Measurements from ENCODE around the gene PEF1. TPM values are rescaled to one million over a fixed set of nuclear protein-coding genes. Genes with fewer than 3 reads are reported as not detected.

The PEF1 gene
- total RNA-seq, 1 experiment from 2014 or later, result 56.3 TPM

DNA sequence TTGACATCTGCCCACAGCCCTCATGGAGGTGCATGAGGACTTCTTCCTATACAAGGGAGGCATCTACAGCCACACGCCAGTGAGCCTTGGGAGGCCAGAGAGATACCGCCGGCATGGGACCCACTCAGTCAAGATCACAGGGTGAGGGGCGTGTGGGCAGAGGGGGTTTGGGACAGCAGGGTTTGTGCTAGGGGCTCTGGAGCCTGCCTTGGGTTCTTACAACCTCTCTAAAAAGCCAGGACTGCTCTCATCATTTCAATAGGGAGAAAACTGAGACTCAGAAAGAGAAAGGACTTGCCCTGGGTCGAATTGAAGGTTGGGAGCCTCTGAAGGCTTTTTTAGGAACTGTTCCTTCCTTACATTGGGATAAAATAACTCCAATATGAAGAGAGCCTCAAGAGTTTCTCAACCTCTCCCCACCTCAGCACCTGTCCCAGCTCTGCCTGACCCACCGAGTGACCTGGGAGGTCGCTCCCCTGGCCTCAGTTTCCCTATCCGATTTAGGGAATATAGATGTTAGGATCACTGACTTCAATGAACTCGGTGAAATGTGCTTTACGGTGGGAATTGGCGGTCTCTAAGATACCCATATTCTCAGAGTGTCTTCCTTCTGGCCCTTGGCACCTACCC is 58.8 kb downstream of the PEF1 start:
- Histone ChIP-seq H3K27ac (ENCODE audit: low read depth, low read length, poor library complexity, severe bottlenecking) (no peak overlapping the region), H3K4me1 (ENCODE audit: insufficient read depth, low read length, poor library complexity, severe bottlenecking) (peaks cover 13% of the 10 kb centered on the region), H3K4me3 (ENCODE audit: low read depth, low read length, poor library complexity, severe bottlenecking) (no peak overlapping the region), H3K9me3 (ENCODE audit: low read depth, low read length, poor library complexity, severe bottlenecking) (no peaks in the 10 kb centered on the region), H3K36me3 (ENCODE audit: insufficient read depth, low read length, poor library complexity, severe bottlenecking) (no peaks in the 10 kb centered on the region), H3K27me3 (replicated peaks; ENCODE audit: insufficient read depth, low read depth, low read length, poor library complexity) (no peaks in the 10 kb centered on the region)
- BruUV-seq (replicated peaks), result no TSS peak
- TF ChIP-seq, protein P1, sequence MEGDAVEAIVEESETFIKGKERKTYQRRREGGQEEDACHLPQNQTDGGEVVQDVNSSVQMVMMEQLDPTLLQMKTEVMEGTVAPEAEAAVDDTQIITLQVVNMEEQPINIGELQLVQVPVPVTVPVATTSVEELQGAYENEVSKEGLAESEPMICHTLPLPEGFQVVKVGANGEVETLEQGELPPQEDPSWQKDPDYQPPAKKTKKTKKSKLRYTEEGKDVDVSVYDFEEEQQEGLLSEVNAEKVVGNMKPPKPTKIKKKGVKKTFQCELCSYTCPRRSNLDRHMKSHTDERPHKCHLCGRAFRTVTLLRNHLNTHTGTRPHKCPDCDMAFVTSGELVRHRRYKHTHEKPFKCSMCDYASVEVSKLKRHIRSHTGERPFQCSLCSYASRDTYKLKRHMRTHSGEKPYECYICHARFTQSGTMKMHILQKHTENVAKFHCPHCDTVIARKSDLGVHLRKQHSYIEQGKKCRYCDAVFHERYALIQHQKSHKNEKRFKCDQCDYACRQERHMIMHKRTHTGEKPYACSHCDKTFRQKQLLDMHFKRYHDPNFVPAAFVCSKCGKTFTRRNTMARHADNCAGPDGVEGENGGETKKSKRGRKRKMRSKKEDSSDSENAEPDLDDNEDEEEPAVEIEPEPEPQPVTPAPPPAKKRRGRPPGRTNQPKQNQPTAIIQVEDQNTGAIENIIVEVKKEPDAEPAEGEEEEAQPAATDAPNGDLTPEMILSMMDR (conservative IDR thresholded peaks at IDR 0.05; ENCODE audit: low read depth, low read length), result no peak
- TF ChIP-seq EZH2 (IDR thresholded peaks at IDR 0.05; ENCODE audit: borderline replicate concordance, low read depth, low read length, poor library complexity, severe bottlenecking), result no peak
- intact Hi-C loops (cut with micrococcal nuclease; ENCODE audit: unreplicated experiment), result no loop called here
- DNase-seq (ENCODE audit: low spot score), result no peak
- ChIA-PET CTCF (no interaction called here), POLR2A (ENCODE audit: low non-redundant PET) (interaction anchor here (0.6 kb wide), 1 partner anchor 315 kb away, joined by 3 read pairs; no protein-coding TSS in a partner anchor)

GRCh38 chr1:31584869-31585735 is 59.6 kb downstream of the PEF1 start:
- no peak for DNase-seq (ENCODE audit: low spot score)
- CTCF ChIA-PET, result no interaction called here
- no TSS peak for BruUV-seq (replicated peaks)
- intact Hi-C loops (cut with micrococcal nuclease; ENCODE audit: unreplicated experiment), result no loop called here
- POLR2A ChIA-PET (ENCODE audit: low non-redundant PET), result no interaction called here
- H3K4me1 ChIP-seq (ENCODE audit: insufficient read depth, low read length, poor library complexity, severe bottlenecking), result peaks cover 13% of the 10 kb centered on the region
- no peaks in the 10 kb centered on the region for H3K36me3 ChIP-seq (ENCODE audit: insufficient read depth, low read length, poor library complexity, severe bottlenecking)
- no peaks in the 10 kb centered on the region for H3K27me3 ChIP-seq (replicated peaks; ENCODE audit: insufficient read depth, low read depth, low read length, poor library complexity)
- H3K9me3 ChIP-seq (ENCODE audit: low read depth, low read length, poor library complexity, severe bottlenecking), result no peaks in the 10 kb centered on the region
- no peak overlapping the region for H3K27ac ChIP-seq (ENCODE audit: low read depth, low read length, poor library complexity, severe bottlenecking)
- TF ChIP-seq EZH2 (IDR thresholded peaks at IDR 0.05; ENCODE audit: borderline replicate concordance, low read depth, low read length, poor library complexity, severe bottlenecking), result no peak
- TF ChIP-seq, protein P1 (conservative IDR thresholded peaks at IDR 0.05; ENCODE audit: low read depth, low read length), result no peak
- H3K4me3 ChIP-seq (ENCODE audit: low read depth, low read length, poor library complexity, severe bottlenecking), result no peak overlapping the region

- H3K4me1 ChIP-seq (ENCODE audit: insufficient read depth, low read length, poor library complexity, severe bottlenecking), result peaks cover 13% of the 10 kb centered on the region
- DNase-seq (ENCODE audit: low spot score), result no peak
- no peak overlapping the region for H3K27ac ChIP-seq (ENCODE audit: low read depth, low read length, poor library complexity, severe bottlenecking)
Observed at GRCh38 chr1:31583995-31584868, 60.4 kb downstream of the PEF1 start.

More at GRCh38 chr1:31583995-31584868, 60.4 kb downstream of the PEF1 start:
- Histone ChIP-seq H3K4me3 (ENCODE audit: low read depth, low read length, poor library complexity, severe bottlenecking) (no peak overlapping the region), H3K36me3 (ENCODE audit: insufficient read depth, low read length, poor library complexity, severe bottlenecking) (no peaks in the 10 kb centered on the region), H3K9me3 (ENCODE audit: low read depth, low read length, poor library complexity, severe bottlenecking) (no peaks in the 10 kb centered on the region), H3K27me3 (replicated peaks; ENCODE audit: insufficient read depth, low read depth, low read length, poor library complexity) (no peaks in the 10 kb centered on the region)
- intact Hi-C loops (cut with micrococcal nuclease; ENCODE audit: unreplicated experiment), result no loop called here
- BruUV-seq (replicated peaks), result no TSS peak
- TF ChIP-seq, protein P1 (conservative IDR thresholded peaks at IDR 0.05; ENCODE audit: low read depth, low read length), result no peak
- no peak for TF ChIP-seq EZH2 (IDR thresholded peaks at IDR 0.05; ENCODE audit: borderline replicate concordance, low read depth, low read length, poor library complexity, severe bottlenecking)
- CTCF ChIA-PET, result no interaction called here
- POLR2A ChIA-PET (ENCODE audit: low non-redundant PET), result no interaction called here

Measured in A673 (cell line).